Mesenchymal stem cell (in vitro differentiated cells and primary cell): Measurements from ENCODE around the gene KRTAP4-11.
A peak's percentile ranks its signal among the peaks of the same experiment; 100 is the strongest.
"Not testable (repeated sequence)": the region's sequence is repeated elsewhere in the genome, so short reads cannot be mapped to it uniquely, and the experiment has no call there.

ENCODE experiments used
- DNase-seq: peaks from one replicate; pipeline ENCODE4 v3.0.0-alpha.2; 2013
- H2AFZ ChIP-seq: one replicate; pipeline ENCODE4 v1.6.1; 2013; ENCODE audit warnings: low read depth, mild to moderate bottlenecking, control low read depth, inconsistent platforms, low read length, moderate library complexity
- H2AK5ac ChIP-seq: 2 replicates; pipeline ENCODE4 v1.6.1; 2013; ENCODE audit warnings: low read length, moderate library complexity, mild to moderate bottlenecking, inconsistent platforms; ENCODE audit not compliant: severe bottlenecking
- H2BK120ac ChIP-seq: one replicate; pipeline ENCODE4 v1.6.1; 2013; ENCODE audit warnings: low read depth, mild to moderate bottlenecking, inconsistent platforms, low read length, moderate library complexity
- H2BK12ac ChIP-seq, 2 experiments: one replicate each; pipeline ENCODE4 v1.6.1; 2013; ENCODE audit warnings: inconsistent platforms in 2 of 2, low read length in 2 of 2, mild to moderate bottlenecking in 2 of 2, moderate library complexity in 2 of 2, control low read depth in 1 of 2
- H2BK15ac ChIP-seq: one replicate; pipeline ENCODE4 v1.6.1; 2013; ENCODE audit warnings: mild to moderate bottlenecking, low read depth, inconsistent platforms; ENCODE audit not compliant: poor library complexity, severe bottlenecking
- H2BK5ac ChIP-seq: 2 replicates; pipeline ENCODE4 v1.6.1; 2013; ENCODE audit warnings: low read depth, mild to moderate bottlenecking, low read length, control low read depth, inconsistent platforms; ENCODE audit not compliant: poor library complexity, severe bottlenecking
- H3K14ac ChIP-seq, 2 experiments: one replicate each; pipeline ENCODE4 v1.6.1; 2013; ENCODE audit warnings: inconsistent platforms in 2 of 2, low read length in 2 of 2, control low read depth in 1 of 2, mild to moderate bottlenecking in 1 of 2, moderate library complexity in 1 of 2
- H3K18ac ChIP-seq, 2 experiments: one replicate each; pipeline ENCODE4 v1.6.1; 2013; ENCODE audit warnings: inconsistent platforms in 2 of 2, low read length in 2 of 2, control low read depth in 1 of 2, low read depth in 1 of 2, mild to moderate bottlenecking in 1 of 2
- H3K23ac ChIP-seq, 2 experiments: one replicate each; pipeline ENCODE4 v1.6.1; 2013; ENCODE audit warnings: inconsistent platforms in 2 of 2, low read length in 2 of 2, mild to moderate bottlenecking in 2 of 2, moderate library complexity in 2 of 2, control low read depth in 1 of 2
- H3K27ac ChIP-seq: 2 replicates; pipeline ENCODE4 v1.5.1; 2013; ENCODE audit warnings: mild to moderate bottlenecking, moderate library complexity, low read length, control low read depth, inconsistent platforms; ENCODE audit not compliant: poor library complexity, severe bottlenecking
- H3K27me3 ChIP-seq, 2 experiments: 2 replicates each; pipeline versions ENCODE4 v1.6.1 to v1.7.0; 2013; ENCODE audit warnings: low read length in 2 of 2, mild to moderate bottlenecking in 2 of 2, moderate library complexity in 2 of 2, control low read depth in 1 of 2, inconsistent platforms in 1 of 2; ENCODE audit not compliant: control insufficient read depth in 1 of 2, insufficient read depth in 1 of 2
- H3K36me3 ChIP-seq, 2 experiments: 2 replicates each; pipeline versions ENCODE4 v1.6.1 to v1.7.0; 2013; ENCODE audit warnings: low read length in 2 of 2, control low read depth in 1 of 2, inconsistent platforms in 1 of 2, low read depth in 1 of 2, mild to moderate bottlenecking in 1 of 2; ENCODE audit not compliant: insufficient read depth in 2 of 2, control insufficient read depth in 1 of 2
- H3K4ac ChIP-seq, 2 experiments: one replicate each; pipeline ENCODE4 v1.6.1; 2013; ENCODE audit warnings: inconsistent platforms in 2 of 2, low read length in 2 of 2, mild to moderate bottlenecking in 2 of 2, moderate library complexity in 2 of 2, control low read depth in 1 of 2, low read depth in 1 of 2
- H3K4me1 ChIP-seq: 2 replicates; pipeline ENCODE4 v1.6.1; 2013; ENCODE audit warnings: low read depth, low read length, control low read depth; ENCODE audit not compliant: control insufficient read depth, insufficient read depth
- H3K4me2 ChIP-seq: 2 replicates; pipeline ENCODE4 v1.6.1; 2013; ENCODE audit warnings: low read length, mild to moderate bottlenecking, inconsistent platforms; ENCODE audit not compliant: poor library complexity, severe bottlenecking
- H3K4me3 ChIP-seq, 2 experiments: 2 replicates each; pipeline versions ENCODE4 v1.5.1 to v1.7.0; 2013; ENCODE audit warnings: low read length in 2 of 2, mild to moderate bottlenecking in 2 of 2, control low read depth in 1 of 2, low read depth in 1 of 2; ENCODE audit not compliant: insufficient read depth in 1 of 2
- H3K79me1 ChIP-seq: replicated peaks from 2 replicates; pipeline ENCODE4 v1.6.1; 2013; ENCODE audit warnings: mild to moderate bottlenecking, control low read depth, low read length, inconsistent platforms; ENCODE audit not compliant: poor library complexity, severe bottlenecking
- H3K9ac ChIP-seq: 2 replicates; pipeline ENCODE4 v1.7.0; 2013; ENCODE audit warnings: mild to moderate bottlenecking, low read length, moderate library complexity
- H3K9me3 ChIP-seq: 2 replicates; pipeline ENCODE4 v1.7.0; 2013; ENCODE audit warnings: mild to moderate bottlenecking, low read length; ENCODE audit not compliant: control insufficient read depth
- H4K8ac ChIP-seq: one replicate; pipeline ENCODE4 v1.6.1; 2013; ENCODE audit warnings: inconsistent platforms, mild to moderate bottlenecking, low read length, moderate library complexity
- H4K91ac ChIP-seq: one replicate; pipeline ENCODE4 v1.6.1; 2013; ENCODE audit warnings: mild to moderate bottlenecking, low read length, inconsistent platforms
- WGBS: methylation state at CpG from one replicate; pipeline ENCODE4 v1.1.7; 2013; ENCODE audit warnings: mixed read lengths; 5-methylcytosine and 5-hydroxymethylcytosine counted together

KRTAP4-11 gene

DNA sequence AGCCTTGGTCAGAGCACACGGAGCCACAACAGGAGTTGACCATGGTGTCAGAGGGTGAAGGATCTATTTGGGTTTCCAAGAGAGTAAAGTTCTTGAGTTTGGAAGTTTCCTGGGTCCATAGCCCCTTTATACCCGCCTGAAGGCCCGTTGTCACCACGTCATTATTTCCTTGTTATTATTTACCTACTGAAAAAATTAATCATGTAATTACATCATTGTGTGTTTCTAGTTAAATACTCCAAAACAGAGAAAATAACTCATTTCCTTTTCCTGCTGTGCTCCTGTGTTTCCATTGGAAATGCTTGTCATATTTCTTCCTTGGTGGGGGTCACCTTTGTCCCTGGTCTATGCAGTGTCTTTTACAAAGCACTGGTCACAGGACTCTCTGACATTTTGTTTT is 20.1 kb downstream of the KRTAP4-11 start, which contains the start of gene KRTAP4-8:
KRTAP4-8 (minus strand) TSS at position 101 of the 400 bp plus-strand sequence; CDS start at position 43, 58 bp downstream.
- Histone ChIP-seq H2BK15ac (no peak within 1 kb of the TSS), H2BK12ac (no peak within 1 kb of the TSS), H3K36me3 (no peaks in the 10 kb centered on the region), H3K4me3 (no peak within 1 kb of the TSS), H3K14ac (no peak within 1 kb of the TSS), H3K4me2 (no peak within 1 kb of the TSS), H2BK5ac (peak within 1 kb of the TSS; percentile 62), H3K27me3 (no peaks in the 10 kb centered on the region), H3K4ac (no peak within 1 kb of the TSS), H3K4me1 (peaks cover 13% of the 10 kb centered on the region), H2BK120ac (no peak within 1 kb of the TSS), H3K23ac (no peak within 1 kb of the TSS), H2AK5ac (peak within 1 kb of the TSS; percentile 65), H4K91ac (no peak within 1 kb of the TSS), H3K27ac (peak within 1 kb of the TSS; percentile 66), H3K9ac (no peak within 1 kb of the TSS), H2AFZ (no peak within 1 kb of the TSS), H4K8ac (no peak within 1 kb of the TSS), H3K79me1 (no peaks in the 10 kb centered on the region), H3K18ac (no peak within 1 kb of the TSS), H3K9me3 (no peaks in the 10 kb centered on the region)
- no peak for DNase-seq
- 100% methylated on average over 1 of the region's 4 CpGs for WGBS

DNA sequence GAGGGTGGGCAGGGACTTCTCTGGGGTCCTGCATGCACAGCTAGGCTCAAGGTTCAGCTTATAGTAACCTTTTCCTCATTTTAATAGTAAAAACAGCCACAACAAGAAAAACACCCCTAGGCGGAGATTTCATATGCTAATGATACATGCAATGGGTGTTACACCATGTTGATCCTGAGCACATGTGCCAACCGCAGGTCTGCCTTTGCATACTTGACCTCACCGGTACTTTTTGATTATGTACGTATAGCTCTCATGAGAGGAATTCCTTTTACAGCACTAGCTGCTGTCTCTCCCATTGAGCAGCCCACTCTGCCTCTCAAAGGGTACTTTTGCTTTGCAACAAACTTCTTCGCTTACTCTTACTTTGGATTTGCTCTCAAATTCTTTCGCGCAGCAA is 22.1 kb downstream of the KRTAP4-11 start:
- H3K14ac ChIP-seq, result no peak overlapping the region
- no peak overlapping the region for H2BK15ac ChIP-seq
- no peaks in the 10 kb centered on the region for H3K36me3 ChIP-seq
- H2BK12ac ChIP-seq, result no peak overlapping the region
- no peaks in the 10 kb centered on the region for H3K27me3 ChIP-seq
- no peak overlapping the region for H3K9ac ChIP-seq
- no peak overlapping the region for H2BK5ac ChIP-seq
- no peak overlapping the region for H3K27ac ChIP-seq
- no peak overlapping the region for H4K91ac ChIP-seq
- H2AK5ac ChIP-seq, result no peak overlapping the region
- no peak overlapping the region for H3K4me3 ChIP-seq
- no peak overlapping the region for H2BK120ac ChIP-seq
- no peak for DNase-seq
- peaks cover 9% of the 10 kb centered on the region for H3K4me1 ChIP-seq
- 99% methylated on average over 7 of the region's 7 CpGs for WGBS
- H3K79me1 ChIP-seq, result no peaks in the 10 kb centered on the region
- no peak overlapping the region for H3K23ac ChIP-seq
- H3K9me3 ChIP-seq, result no peaks in the 10 kb centered on the region
- no peak overlapping the region for H3K4me2 ChIP-seq
- no peak overlapping the region for H3K18ac ChIP-seq
- H4K8ac ChIP-seq, result no peak overlapping the region
- no peak overlapping the region for H3K4ac ChIP-seq
- H2AFZ ChIP-seq, result no peak overlapping the region

DNA sequence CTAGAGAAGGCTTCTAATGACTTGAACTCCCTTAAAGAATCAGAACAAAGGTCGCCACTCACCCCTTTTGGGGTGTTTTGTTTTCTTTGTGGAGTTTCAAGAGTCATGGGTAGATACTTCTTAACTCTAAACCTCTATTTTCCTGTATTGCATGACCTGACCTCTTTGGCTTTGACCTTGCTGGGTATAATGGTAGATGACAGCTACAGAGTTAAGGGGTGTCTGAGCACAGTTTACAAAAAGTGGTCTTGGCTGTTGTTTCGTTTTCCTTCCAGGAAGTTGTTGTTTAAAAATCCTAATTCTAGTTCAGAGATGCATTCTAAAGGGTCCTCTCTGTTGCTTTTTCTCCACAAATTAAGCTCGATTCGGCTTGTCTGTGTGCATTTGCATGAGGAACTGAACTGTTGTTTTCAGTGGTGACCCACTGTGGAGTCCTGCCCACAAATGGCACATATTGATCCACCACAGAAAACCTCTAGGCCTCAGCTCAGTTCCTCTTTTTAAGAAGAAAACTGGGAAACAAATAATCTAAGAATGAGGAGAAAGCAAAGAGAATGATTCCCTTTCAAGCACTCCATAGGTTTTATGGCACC is 29.3 kb downstream of the KRTAP4-11 start:
- not testable (repeated sequence) for H3K4me3 ChIP-seq, H2BK5ac ChIP-seq, H4K8ac ChIP-seq, H3K14ac ChIP-seq, H3K9me3 ChIP-seq, H4K91ac ChIP-seq, H3K23ac ChIP-seq, H3K27ac ChIP-seq, H3K4me1 ChIP-seq, H3K9ac ChIP-seq, DNase-seq, H2AFZ ChIP-seq, H2BK15ac ChIP-seq, H3K4me2 ChIP-seq, H3K18ac ChIP-seq, H3K27me3 ChIP-seq, H2BK12ac ChIP-seq, H3K4ac ChIP-seq, H2AK5ac ChIP-seq, H3K36me3 ChIP-seq, H3K79me1 ChIP-seq, H2BK120ac ChIP-seq
- WGBS, result no CpG with 5 or more reads among the region's 4 CpGs

DNA sequence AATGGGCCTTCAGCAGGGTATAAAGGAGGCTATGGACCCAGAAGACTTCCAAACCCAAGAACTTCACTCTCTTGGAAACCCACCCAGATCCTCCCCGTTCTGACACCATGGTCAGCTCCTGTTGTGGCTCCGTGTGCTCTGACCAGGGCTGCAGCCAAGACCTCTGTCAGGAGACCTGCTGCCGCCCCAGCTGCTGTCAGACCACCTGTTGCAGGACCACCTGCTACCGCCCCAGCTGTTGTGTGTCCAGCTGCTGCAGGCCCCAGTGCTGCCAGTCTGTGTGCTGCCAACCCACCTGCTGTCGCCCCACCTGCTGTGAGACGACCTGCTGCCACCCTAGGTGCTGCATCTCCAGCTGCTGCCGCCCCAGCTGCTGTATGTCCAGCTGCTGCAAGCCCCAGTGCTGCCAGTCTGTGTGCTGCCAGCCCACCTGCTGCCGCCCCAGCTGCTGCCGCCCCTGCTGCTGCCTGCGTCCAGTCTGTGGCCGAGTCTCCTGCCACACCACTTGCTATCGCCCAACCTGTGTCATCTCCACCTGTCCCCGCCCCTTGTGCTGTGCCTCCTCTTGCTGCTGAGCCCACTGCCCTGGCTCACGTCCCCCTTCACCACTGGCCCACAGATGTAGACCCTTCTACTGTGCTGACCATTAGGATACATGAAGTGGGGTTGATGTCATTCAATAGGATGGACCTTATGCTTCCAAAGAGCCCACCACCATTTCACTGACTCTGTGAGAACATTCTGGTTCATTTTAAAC is 33.9 kb downstream of the KRTAP4-11 start, which contains the start of gene KRTAP4-7:
KRTAP4-7 (plus strand) TSS at position 51 of the 757 bp plus-strand sequence; CDS start at position 108, 57 bp downstream.
- H2BK5ac ChIP-seq, H3K4me2 ChIP-seq, H3K4ac ChIP-seq, H3K23ac ChIP-seq, H2BK120ac ChIP-seq, H3K36me3 ChIP-seq, H3K27me3 ChIP-seq, DNase-seq, H3K4me1 ChIP-seq, H2BK12ac ChIP-seq, H3K9ac ChIP-seq, H3K4me3 ChIP-seq, H4K8ac ChIP-seq, H4K91ac ChIP-seq, H3K79me1 ChIP-seq, H2AFZ ChIP-seq, H3K9me3 ChIP-seq, H2BK15ac ChIP-seq: not testable (repeated sequence)
- WGBS, result 85% methylated on average over 13 of the region's 14 CpGs
- Histone ChIP-seq H3K18ac (peak within 1 kb of the TSS in 1 of 2 experiments; percentile 57), H3K27ac (peak within 1 kb of the TSS; percentile 71), H3K14ac (peak within 1 kb of the TSS in 1 of 2 experiments; percentile 81), H2AK5ac (peak within 1 kb of the TSS; percentile 39)
